D341Med (cell line): ENCODE measurements around the gene HTR1B.

Experiments used
- DNase-seq: peaks from one replicate; pipeline ENCODE4 v3.0.0; 2012; ENCODE audit warnings: low spot score

HTR1B gene

GRCh38 chr6:77463308-77463860 is at the start of gene HTR1B:
Gene HTR1B, minus strand, starts transcription at chr6:77463491. Its CDS starts 88 bp downstream, at chr6:77463403.
- peak; percentile 30 for DNase-seq

GRCh38 chr6:77512554-77512953 is 49.3 kb upstream of the HTR1B start:
- no peak for DNase-seq

- DNase-seq, result no peak
Observed at GRCh38 chr6:77511860-77512259, 48.6 kb upstream of the HTR1B start.

GRCh38 chr6:77502981-77503380 is 39.7 kb upstream of the HTR1B start:
- DNase-seq, result no peak

GRCh38 chr6:77492530-77492929 is 29.2 kb upstream of the HTR1B start:
- DNase-seq, result no peak

- DNase-seq, result no peak
Observed at GRCh38 chr6:77487808-77488425, 24.6 kb upstream of the HTR1B start.

- no peak for DNase-seq
Observed at GRCh38 chr6:77482981-77483380, 19.7 kb upstream of the HTR1B start.

- no peak for DNase-seq
Observed at GRCh38 chr6:77474973-77475372, 11.7 kb upstream of the HTR1B start.

- no peak for DNase-seq
Observed at GRCh38 chr6:77474286-77474956, 11.1 kb upstream of the HTR1B start.

GRCh38 chr6:77470983-77471382 is 7.7 kb upstream of the HTR1B start:
- no peak for DNase-seq

GRCh38 chr6:77468939-77469338 is 5.6 kb upstream of the HTR1B start:
- no peak for DNase-seq

- no peak for DNase-seq
Observed at GRCh38 chr6:77466451-77467437, 3.5 kb upstream of the HTR1B start.

GRCh38 chr6:77466055-77466450 is 2.8 kb upstream of the HTR1B start:
- peak; percentile 62 for DNase-seq

- no peak for DNase-seq
Observed at GRCh38 chr6:77464495-77464867, 1.2 kb upstream of the HTR1B start.

- peak; percentile 48 for DNase-seq
Observed at GRCh38 chr6:77463861-77464494, 687 bp upstream of the HTR1B start.

GRCh38 chr6:77462359-77463307 is 658 bp downstream of the HTR1B start:
- DNase-seq, result no peak

GRCh38 chr6:77461796-77462195 is 1.5 kb downstream of the HTR1B start:
- DNase-seq, result no peak

GRCh38 chr6:77458421-77458820 is 4.9 kb downstream of the HTR1B start:
- no peak for DNase-seq

GRCh38 chr6:77457720-77458349 is 5.5 kb downstream of the HTR1B start:
- peak; percentile 70 for DNase-seq

GRCh38 chr6:77456531-77457248 is 6.6 kb downstream of the HTR1B start:
- no peak for DNase-seq
